K562 (cell line): ENCODE measurements around the gene ZSCAN5C.

Experiments
- ATF2 ChIP-seq: sonication (generic); formaldehyde crosslinking; IDR thresholded peaks from 2 replicates; pipeline ENCODE4 v1.8.1; 2022; ENCODE audit warnings: missing genetic modification reagents
- CEBPZ ChIP-seq: fragments of 150-350 bp; IDR thresholded peaks from 2 replicates; pipeline ENCODE4 v1.6.1; 2014; ENCODE audit warnings: low read depth, mild to moderate bottlenecking, low read length, borderline replicate concordance
- CHD4 ChIP-seq: fragments of 200-600 bp; sonication (generic); IDR thresholded peaks from 3 replicates; pipeline ENCODE4 v1.6.1; 2012; ENCODE audit warnings: low read depth, mild to moderate bottlenecking, mixed read lengths, low read length, inconsistent platforms; ENCODE audit not compliant: insufficient read depth, insufficient replicate concordance, poor library complexity, severe bottlenecking
- CTCF ChIP-seq, 3 experiments: IDR thresholded peaks in 2 of 3; conservative IDR thresholded peaks in 1 of 3; 2 replicates each; pipeline ENCODE4 v1.5.1; 2011 to 2012; ENCODE audit warnings: low read length in 3 of 3, mild to moderate bottlenecking in 3 of 3, control low read depth in 2 of 3, improper control_type of control experiment in 1 of 3, inconsistent platforms in 1 of 3, low read depth in 1 of 3, mixed read lengths in 1 of 3, moderate library complexity in 1 of 3; ENCODE audit not compliant: insufficient read depth in 2 of 3
- MYC ChIP-seq, 2 experiments: fragments of 250-450 bp in 1 of 2; sonication (Bioruptor Pico) in 1 of 2; IDR thresholded peaks; 2 replicates each; pipeline versions ENCODE4 v1.5.1 to v1.6.1; 2012 to 2021; ENCODE audit warnings: low read depth in 2 of 2, borderline replicate concordance in 1 of 2, improper control_type of control experiment in 1 of 2, low read length in 1 of 2, mild to moderate bottlenecking in 1 of 2, moderate library complexity in 1 of 2
- NFE2L1 ChIP-seq: fragments of 450-650 bp; IDR thresholded peaks from 2 replicates; pipeline ENCODE4 v1.6.1; 2016; ENCODE audit warnings: missing genetic modification characterization, low read depth, mild to moderate bottlenecking, missing compliant biosample characterization, moderate library complexity, borderline replicate concordance
- PHF20 ChIP-seq: fragments of 450-650 bp; IDR thresholded peaks from 2 replicates; pipeline ENCODE4 v1.6.1; 2018; ENCODE audit not compliant: partially characterized antibody
- SMC3 ChIP-seq: conservative IDR thresholded peaks from 2 replicates; pipeline ENCODE4 v1.6.1; 2011; ENCODE audit warnings: low read depth, low read length, improper control_type of control experiment; ENCODE audit not compliant: insufficient read depth
- SOX6 ChIP-seq: fragments of 450-650 bp; IDR thresholded peaks from 2 replicates; pipeline ENCODE4 v1.6.1; 2014; ENCODE audit warnings: mild to moderate bottlenecking

- TF ChIP-seq SMC3 (no peak), CEBPZ (no peak), PHF20 (no peak), CTCF (IDR thresholded peaks at IDR 0.05 in 2 of 3, conservative IDR thresholded peaks at IDR 0.05 in 1 of 3; ENCODE audit: insufficient read depth in 2 of 3, low read depth in 1 of 3, low read length in 3 of 3) (no peak), SOX6 (no peak), CHD4 (no peak), ATF2 (CRISPR knock-in tag) (no peak), MYC (IDR thresholded peaks at IDR 0.05; ENCODE audit: low read depth, low read length) (no peak), MYC (CRISPR knock-in tag; IDR thresholded peaks at IDR 0.05; ENCODE audit: borderline replicate concordance, low read depth) (no peak), NFE2L1 (no peak)
These were observed 7.0 kb downstream of the ZSCAN5C start for GRCh38 chr19:56209091-56209490.
